WTC11 (cell line): ENCODE results near the gene TCF7. TPM values are rescaled to one million over a fixed set of nuclear protein-coding genes. Genes with fewer than 3 reads are reported as not detected.

Source experiments
- ATAC-seq: fragments of 200-7000 bp; cut with Tn5 transposase; 2 replicates; pipeline ENCODE4 v1.10.0; 2021; ENCODE audit warnings: mild to moderate bottlenecking, moderate library complexity
- CTCF ChIA-PET: fragments of 300-600 bp; sonication (Branson Sonifier 250); formaldehyde crosslinking; loops from one replicate; lab custom pipeline; 2021; ENCODE audit warnings: antibody characterized with exemption; lab: Charles Lee
- POLR2A ChIA-PET: fragments of 350-600 bp; sonication (Branson Sonifier 250); formaldehyde crosslinking; loops from one replicate; lab custom pipeline; 2021; ENCODE audit warnings: antibody characterized with exemption; lab: Charles Lee
- DNase-seq: peaks from one replicate; pipeline ENCODE4 v3.0.0; 2021; ENCODE audit warnings: low spot score
- H3K27ac Mint-ChIP-seq: 2 replicates; pipeline ENCODE4 v1.8.0; 2021; ENCODE audit warnings: mixed read lengths
- H3K27me3 Mint-ChIP-seq: 2 replicates; pipeline ENCODE4 v1.8.0; 2021; ENCODE audit warnings: low read depth, mild to moderate bottlenecking, moderate library complexity, mixed read lengths
- H3K36me3 Mint-ChIP-seq: 2 replicates; pipeline ENCODE4 v1.8.0; 2021; ENCODE audit warnings: mixed read lengths
- H3K4me1 Mint-ChIP-seq: 2 replicates; pipeline ENCODE4 v1.8.0; 2022; ENCODE audit warnings: mixed read lengths
- H3K4me3 Mint-ChIP-seq: 2 replicates; pipeline ENCODE4 v1.8.0; 2021; ENCODE audit warnings: mild to moderate bottlenecking, moderate library complexity, mixed read lengths
- H3K9me3 Mint-ChIP-seq: 2 replicates; pipeline ENCODE4 v1.8.0; 2021; ENCODE audit warnings: mixed read lengths
- ATF6 ChIP-seq: sonication (generic); formaldehyde crosslinking; IDR thresholded peaks from 2 replicates; pipeline ENCODE4 v1.8.1; 2023; ENCODE audit warnings: mild to moderate bottlenecking, missing genetic modification reagents
- CREB1 ChIP-seq: sonication (generic); formaldehyde crosslinking; IDR thresholded peaks from 2 replicates; pipeline ENCODE4 v1.8.0; 2023; ENCODE audit warnings: mild to moderate bottlenecking, missing genetic modification reagents
- CREM ChIP-seq: sonication (generic); formaldehyde crosslinking; IDR thresholded peaks from 2 replicates; pipeline ENCODE4 v1.8.1; 2022; ENCODE audit warnings: mild to moderate bottlenecking, missing genetic modification reagents, moderate library complexity
- ESRRA ChIP-seq: sonication (generic); formaldehyde crosslinking; IDR thresholded peaks from 2 replicates; pipeline ENCODE4 v1.8.1; 2022; ENCODE audit warnings: mild to moderate bottlenecking, missing genetic modification reagents, borderline replicate concordance
- FOXP1 ChIP-seq: sonication (generic); formaldehyde crosslinking; IDR thresholded peaks from 2 replicates; pipeline ENCODE4 v1.8.0; 2022; ENCODE audit warnings: missing genetic modification reagents, mild to moderate bottlenecking, moderate library complexity, borderline replicate concordance
- FOXP4 ChIP-seq: sonication (generic); formaldehyde crosslinking; IDR thresholded peaks from 2 replicates; pipeline ENCODE4 v1.8.0; 2022; ENCODE audit warnings: mild to moderate bottlenecking, missing genetic modification reagents
- HMGA2 ChIP-seq: fragments of 250-450 bp; sonication (Bioruptor Pico); IDR thresholded peaks from 2 replicates; pipeline ENCODE4 v1.4.0; 2021; ENCODE audit warnings: mild to moderate bottlenecking, moderate library complexity
- NFATC4 ChIP-seq: fragments of 250-450 bp; sonication (Bioruptor Pico); IDR thresholded peaks from 2 replicates; pipeline ENCODE4 v1.9.0; 2021; ENCODE audit warnings: mild to moderate bottlenecking
- SOX15 ChIP-seq: fragments of 250-450 bp; sonication (Bioruptor Pico); IDR thresholded peaks from 2 replicates; pipeline ENCODE4 v1.9.0; 2021; ENCODE audit warnings: mild to moderate bottlenecking
- USF1 ChIP-seq: sonication (generic); formaldehyde crosslinking; IDR thresholded peaks from 2 replicates; pipeline ENCODE4 v1.8.0; 2022; ENCODE audit warnings: mild to moderate bottlenecking, missing genetic modification reagents
- ZNF138 ChIP-seq: sonication (generic); formaldehyde crosslinking; conservative IDR thresholded peaks from 2 replicates; pipeline ENCODE4 v1.8.1; 2022; ENCODE audit warnings: mild to moderate bottlenecking, moderate library complexity, missing genetic modification reagents
- ZNF232 ChIP-seq: sonication (generic); formaldehyde crosslinking; IDR thresholded peaks from 2 replicates; pipeline ENCODE4 v1.8.0; 2022; ENCODE audit warnings: mild to moderate bottlenecking, missing genetic modification reagents
- ZNF263 ChIP-seq: sonication (generic); formaldehyde crosslinking; IDR thresholded peaks from 2 replicates; pipeline ENCODE4 v1.8.1; 2022; ENCODE audit warnings: low read depth, mild to moderate bottlenecking, moderate library complexity, missing genetic modification reagents
- ZNF425 ChIP-seq: fragments of 250-450 bp; sonication (Bioruptor Pico); conservative IDR thresholded peaks from 2 replicates; pipeline ENCODE4 v1.9.0; 2021; ENCODE audit warnings: mild to moderate bottlenecking
- total RNA-seq: library from RNA; stranded (reverse); gene quantifications from 3 replicates; pipeline ENCODE4 v1.2.3, GENCODE V29; 2021
- TF ChIP-seq, protein P1 (sequence below): sonication (generic); formaldehyde crosslinking; IDR thresholded peaks from 2 replicates; pipeline ENCODE4 v1.8.1; 2022; ENCODE audit warnings: low read depth, mild to moderate bottlenecking, moderate library complexity, missing genetic modification reagents, borderline replicate concordance

The TCF7 gene
- total RNA-seq, 1 experiment from 2014 or later = 11.3 TPM

GRCh38 chr5:134082264-134082992 lies 32.1 kb upstream of the TCF7 start:
- ChIA-PET CTCF (interaction anchor here (2.2 kb wide), 2 partner anchors 43 to 56 kb away, joined by 5 to 6 read pairs; no protein-coding TSS in a partner anchor), POLR2A (no interaction called here)
- H3K27me3 Mint-ChIP-seq = no peaks in the 10 kb centered on the region; the same call in 1 of the 2 replicates
- H3K36me3 Mint-ChIP-seq = no peaks in the 10 kb centered on the region
- no peak overlapping the region for H3K4me3 Mint-ChIP-seq
- H3K27ac Mint-ChIP-seq = no peak overlapping the region
- TF ChIP-seq NFATC4 (CRISPR knock-in tag) (no peak), ZNF425 (CRISPR knock-in tag) (no peak)
- TF ChIP-seq, all 79 proteins: peak for 0
- Mint-ChIP-seq H3K9me3 (no peaks in the 10 kb centered on the region), H3K4me1 (no peaks in the 10 kb centered on the region)
- DNase-seq = no peak
- ATAC-seq = no peak

GRCh38 chr5:134083517-134083916 lies 31.0 kb upstream of the TCF7 start:
- POLR2A ChIA-PET = no interaction called here

GRCh38 chr5:134084022-134084565 lies 30.4 kb upstream of the TCF7 start:
- Mint-ChIP-seq H3K27ac (no peak overlapping the region), H3K4me3 (no peak overlapping the region), H3K4me1 (peaks cover 5% of the 10 kb centered on the region), H3K36me3 (no peaks in the 10 kb centered on the region), H3K9me3 (no peaks in the 10 kb centered on the region), H3K27me3 (no peaks in the 10 kb centered on the region)
- no peak for DNase-seq
- CTCF ChIA-PET = interaction anchor here (0.9 to 3.7 kb wide), 3 partner anchors 16 to 58 kb away, joined by 3 to 19 read pairs (median 13); no protein-coding TSS in a partner anchor
- POLR2A ChIA-PET = no interaction called here
- no peak for TF ChIP-seq CREM (CRISPR knock-in tag)
- TF ChIP-seq ESRRA (CRISPR knock-in tag) = no peak
- no peak for TF ChIP-seq ZNF232 (CRISPR knock-in tag)
- no peak for TF ChIP-seq ZNF263 (CRISPR knock-in tag)
- no peak for TF ChIP-seq USF1 (CRISPR knock-in tag)
- no peak for TF ChIP-seq FOXP4 (CRISPR knock-in tag)
- no peak for ATAC-seq

More at GRCh38 chr5:134083517-134083916, 31.0 kb upstream of the TCF7 start:
- H3K27me3 Mint-ChIP-seq = no peaks in the 10 kb centered on the region
- DNase-seq (no peak), ATAC-seq (no peak)
- CTCF ChIA-PET = interaction anchor here (3.7 kb wide), 1 partner anchor 44 kb away, joined by 19 read pairs; no protein-coding TSS in a partner anchor
- H3K27ac Mint-ChIP-seq = no peak overlapping the region
- H3K36me3 Mint-ChIP-seq = no peaks in the 10 kb centered on the region
- H3K9me3 Mint-ChIP-seq = no peaks in the 10 kb centered on the region
- no peaks in the 10 kb centered on the region for H3K4me1 Mint-ChIP-seq
- no peak overlapping the region for H3K4me3 Mint-ChIP-seq
- no peak for TF ChIP-seq HMGA2 (CRISPR knock-in tag)
- TF ChIP-seq CREB1 (CRISPR knock-in tag) = no peak
- TF ChIP-seq SOX15 = no peak
- TF ChIP-seq ESRRA (CRISPR knock-in tag) = no peak
- TF ChIP-seq ZNF138 (CRISPR knock-in tag) = no peak
- TF ChIP-seq FOXP1 = no peak
- no peak for TF ChIP-seq NFATC4 (CRISPR knock-in tag)
- TF ChIP-seq, protein P1, sequence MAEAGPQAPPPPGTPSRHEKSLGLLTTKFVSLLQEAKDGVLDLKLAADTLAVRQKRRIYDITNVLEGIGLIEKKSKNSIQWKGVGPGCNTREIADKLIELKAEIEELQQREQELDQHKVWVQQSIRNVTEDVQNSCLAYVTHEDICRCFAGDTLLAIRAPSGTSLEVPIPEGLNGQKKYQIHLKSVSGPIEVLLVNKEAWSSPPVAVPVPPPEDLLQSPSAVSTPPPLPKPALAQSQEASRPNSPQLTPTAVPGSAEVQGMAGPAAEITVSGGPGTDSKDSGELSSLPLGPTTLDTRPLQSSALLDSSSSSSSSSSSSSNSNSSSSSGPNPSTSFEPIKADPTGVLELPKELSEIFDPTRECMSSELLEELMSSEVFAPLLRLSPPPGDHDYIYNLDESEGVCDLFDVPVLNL (CRISPR knock-in tag) = no peak
- TF ChIP-seq ATF6 (CRISPR knock-in tag) = no peak
